Mucosa of stomach (tissue), 1 donor: ENCODE results near the gene MYOZ1.
"Not testable (repeated sequence)": the region's sequence is repeated elsewhere in the genome, so short reads cannot be mapped to it uniquely, and the experiment has no call there.

Experiments
- H3K27me3 ChIP-seq: one replicate; pipeline ENCODE4 v1.7.0; 2013; ENCODE audit warnings: mild to moderate bottlenecking, low read length; ENCODE audit not compliant: control insufficient read depth, insufficient read depth
- H3K36me3 ChIP-seq: one replicate; pipeline ENCODE4 v1.7.0; 2013; ENCODE audit warnings: low read length; ENCODE audit not compliant: control insufficient read depth, insufficient read depth
- H3K4me1 ChIP-seq: one replicate; pipeline ENCODE4 v1.7.0; 2013; ENCODE audit warnings: mild to moderate bottlenecking, low read length; ENCODE audit not compliant: control insufficient read depth, insufficient read depth
- H3K4me3 ChIP-seq: one replicate; pipeline ENCODE4 v1.7.0; 2013; ENCODE audit warnings: low read length
- H3K9ac ChIP-seq: one replicate; pipeline ENCODE4 v1.7.0; 2013; ENCODE audit warnings: mild to moderate bottlenecking, low read length, moderate library complexity
- H3K9me3 ChIP-seq: one replicate; pipeline ENCODE4 v1.7.0; 2013; ENCODE audit warnings: mild to moderate bottlenecking, low read length, moderate library complexity; ENCODE audit not compliant: control insufficient read depth
- donor health status: Pancreatic carcinoma.

Gene MYOZ1

GRCh38 chr10:73620974-73621373, 20.3 kb downstream of the MYOZ1 start:
- H3K4me1 ChIP-seq, H3K36me3 ChIP-seq, H3K4me3 ChIP-seq, H3K9me3 ChIP-seq, H3K9ac ChIP-seq, H3K27me3 ChIP-seq: not testable (repeated sequence)

DNA sequence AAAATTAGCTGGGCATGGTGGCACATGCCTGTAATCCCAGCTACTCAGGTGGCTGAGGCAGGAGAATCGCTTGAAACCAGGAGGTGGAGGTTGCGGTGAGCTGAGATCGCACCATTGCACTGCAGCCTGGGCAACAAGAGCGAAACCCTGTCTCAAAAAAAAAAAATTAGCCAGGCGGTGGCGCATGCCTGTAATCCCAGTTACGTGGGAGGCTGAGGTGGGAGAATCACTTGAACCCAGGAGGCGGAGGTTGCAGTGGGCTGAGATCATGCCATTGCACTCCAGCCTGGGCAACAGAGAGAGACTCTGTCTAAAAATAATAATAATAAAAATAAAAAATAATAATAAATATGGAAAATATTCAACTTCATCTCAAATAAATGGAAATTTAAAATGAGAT, 24.1 kb downstream of the MYOZ1 start:
- not testable (repeated sequence) for H3K9ac ChIP-seq, H3K4me1 ChIP-seq, H3K4me3 ChIP-seq, H3K9me3 ChIP-seq, H3K27me3 ChIP-seq, H3K36me3 ChIP-seq

DNA sequence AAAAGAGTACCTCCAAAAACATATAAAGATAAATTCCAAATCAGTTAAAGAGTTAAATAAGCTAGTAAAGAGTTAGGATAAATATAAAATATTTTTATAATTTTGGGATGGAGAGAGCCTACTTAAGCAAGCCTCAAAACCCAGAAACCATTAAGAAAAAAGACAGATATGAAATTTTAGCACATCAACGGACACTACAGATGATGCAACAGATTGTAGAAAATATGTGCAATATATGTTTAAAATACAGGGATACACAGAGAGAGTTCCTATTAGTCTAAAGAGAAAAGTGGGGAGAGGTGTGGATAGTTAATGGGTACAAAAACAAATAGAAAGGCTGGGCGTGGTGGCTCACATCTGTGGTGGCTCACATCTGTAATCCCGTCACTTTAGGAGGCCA, 26.6 kb downstream of the MYOZ1 start:
- H3K9ac ChIP-seq: no peak overlapping the region
- no peaks in the 10 kb centered on the region for H3K9me3 ChIP-seq
- H3K4me3 ChIP-seq: no peak overlapping the region
- H3K27me3 ChIP-seq: no peaks in the 10 kb centered on the region
- no peaks in the 10 kb centered on the region for H3K4me1 ChIP-seq
- H3K36me3 ChIP-seq: no peaks in the 10 kb centered on the region

DNA sequence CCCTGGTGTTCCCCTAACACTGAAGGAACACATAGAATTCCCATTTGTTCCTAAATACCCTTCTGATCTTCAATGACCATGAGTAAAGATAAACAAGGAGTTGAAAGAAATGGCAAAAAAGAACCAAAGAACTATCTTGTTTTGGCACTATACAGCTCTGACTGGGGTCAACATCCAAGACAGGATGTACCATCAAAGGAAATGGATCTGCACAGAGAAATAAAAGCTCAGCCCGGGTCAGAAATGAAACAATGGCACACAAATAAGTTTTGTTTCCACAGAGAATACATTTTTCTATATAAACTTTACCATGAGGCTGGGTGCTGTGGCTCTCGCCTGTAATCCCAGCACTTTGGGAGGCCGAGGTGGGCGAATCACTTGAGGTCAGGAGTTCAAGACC, 32.2 kb downstream of the MYOZ1 start:
- no peak overlapping the region for H3K4me3 ChIP-seq
- no peaks in the 10 kb centered on the region for H3K9me3 ChIP-seq
- no peaks in the 10 kb centered on the region for H3K36me3 ChIP-seq
- H3K4me1 ChIP-seq: no peaks in the 10 kb centered on the region
- H3K27me3 ChIP-seq: no peaks in the 10 kb centered on the region
- no peak overlapping the region for H3K9ac ChIP-seq

DNA sequence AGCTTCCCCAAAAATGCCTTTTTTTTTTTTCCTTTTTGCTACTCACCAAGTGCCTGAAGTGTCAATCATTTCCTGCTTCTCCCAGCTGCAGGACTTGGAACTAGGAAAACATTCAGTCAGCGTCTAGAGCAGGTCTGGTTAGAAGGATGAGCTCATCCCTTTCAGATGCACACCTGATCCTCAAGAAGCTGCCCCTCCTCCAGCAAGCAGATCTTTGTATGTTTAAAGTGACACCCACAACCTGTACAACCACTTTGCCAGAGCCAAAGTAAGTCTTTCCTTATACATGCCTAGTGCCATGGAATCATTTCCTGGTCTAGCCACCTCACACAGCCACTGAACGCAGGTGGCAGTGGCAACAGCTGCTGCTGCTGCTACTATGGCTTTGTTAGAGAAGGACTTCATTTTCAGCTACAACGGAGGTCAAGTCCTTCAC, 39.8 kb downstream of the MYOZ1 start:
- no peaks in the 10 kb centered on the region for H3K9me3 ChIP-seq
- peaks cover 15% of the 10 kb centered on the region for H3K4me1 ChIP-seq
- H3K36me3 ChIP-seq: no peaks in the 10 kb centered on the region
- no peaks in the 10 kb centered on the region for H3K27me3 ChIP-seq
- H3K9ac ChIP-seq: peak overlapping the region; percentile 74
- H3K4me3 ChIP-seq: peak overlapping the region; percentile 0

GRCh38 chr10:73597346-73597745, 43.9 kb downstream of the MYOZ1 start:
- Histone ChIP-seq H3K9ac (no peak overlapping the region), H3K27me3 (no peaks in the 10 kb centered on the region), H3K36me3 (no peaks in the 10 kb centered on the region), H3K9me3 (no peaks in the 10 kb centered on the region), H3K4me1 (peaks cover 21% of the 10 kb centered on the region), H3K4me3 (no peak overlapping the region)

DNA sequence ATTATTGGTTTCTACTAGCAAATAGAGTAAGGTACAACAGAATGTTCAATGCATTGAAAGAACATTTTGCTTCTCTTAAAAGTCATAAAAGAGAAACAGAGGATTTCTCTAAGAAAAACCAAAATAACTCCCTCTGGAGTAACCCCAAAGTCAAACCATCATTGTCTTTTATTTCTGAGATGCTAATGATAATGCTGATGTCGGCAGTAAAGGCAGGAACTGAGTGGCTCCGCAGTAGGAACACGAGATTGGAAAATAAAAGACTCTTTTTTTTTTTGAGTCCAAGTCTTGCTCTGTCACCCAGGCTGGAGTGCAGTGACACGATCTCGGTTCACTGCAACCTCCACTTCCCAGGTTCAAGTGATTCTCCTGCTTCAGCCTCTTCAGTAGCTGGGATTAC, 47.5 kb downstream of the MYOZ1 start:
- Histone ChIP-seq H3K4me3 (no peak overlapping the region), H3K9me3 (no peaks in the 10 kb centered on the region), H3K27me3 (no peaks in the 10 kb centered on the region), H3K36me3 (no peaks in the 10 kb centered on the region), H3K9ac (no peak overlapping the region), H3K4me1 (peaks cover 29% of the 10 kb centered on the region)

DNA sequence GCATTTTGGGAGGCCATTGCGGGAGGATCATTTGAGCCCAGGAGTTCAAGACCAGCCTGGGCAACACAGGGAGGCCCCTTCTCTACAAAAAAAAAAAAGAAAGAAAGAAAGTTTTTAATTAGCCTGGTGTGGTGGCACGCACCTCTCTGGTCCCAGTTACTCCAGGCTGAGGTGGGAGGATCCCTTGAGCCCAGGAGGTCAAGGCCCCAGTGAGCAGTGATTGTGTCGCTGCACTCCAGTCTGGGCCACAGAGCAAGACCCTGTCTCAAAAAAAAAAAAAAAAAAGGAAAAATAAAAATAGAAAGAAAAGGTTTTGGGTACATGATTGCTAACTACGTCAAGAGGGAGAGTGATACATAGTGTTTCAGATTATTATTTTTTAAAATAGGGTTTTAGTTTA, 48.2 kb downstream of the MYOZ1 start:
- H3K36me3 ChIP-seq: no peaks in the 10 kb centered on the region
- H3K4me3 ChIP-seq: no peak overlapping the region
- H3K4me1 ChIP-seq: peaks cover 29% of the 10 kb centered on the region
- no peaks in the 10 kb centered on the region for H3K27me3 ChIP-seq
- H3K9me3 ChIP-seq: no peaks in the 10 kb centered on the region
- H3K9ac ChIP-seq: no peak overlapping the region

DNA sequence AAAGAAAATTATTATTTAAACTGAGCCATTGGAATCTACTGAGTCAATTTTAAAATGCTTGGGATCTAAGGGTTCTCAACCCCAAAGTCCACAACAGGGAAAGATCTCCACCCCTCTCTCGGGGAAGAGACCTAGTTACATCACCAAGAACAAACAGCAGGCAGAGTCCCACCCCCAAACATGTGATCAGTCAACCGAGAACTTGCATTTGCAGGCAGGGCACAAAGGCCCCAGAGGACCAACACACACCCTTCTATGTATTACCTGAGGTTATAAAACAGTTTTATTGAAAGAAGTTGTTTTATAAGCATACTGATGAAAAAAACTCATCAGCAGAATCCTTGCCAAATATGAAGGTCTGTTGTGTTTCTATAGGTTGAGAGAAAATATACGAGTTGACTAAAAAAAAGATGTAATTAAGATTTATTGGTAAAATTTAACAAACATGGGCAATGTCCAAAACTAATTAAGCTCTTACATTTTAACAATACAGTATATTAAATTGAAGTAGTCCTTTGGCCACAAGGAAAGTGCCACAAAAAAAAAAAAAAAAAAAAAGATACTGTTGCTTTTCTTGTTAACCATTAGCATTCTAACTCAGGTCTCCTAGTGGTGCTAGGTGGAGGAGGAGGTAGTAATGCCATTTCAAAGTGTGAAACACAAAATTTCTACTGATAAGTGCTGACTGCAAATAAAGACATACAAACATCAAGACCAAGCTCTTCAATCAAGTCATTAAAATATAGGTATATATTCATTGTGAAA, 49.2 kb downstream of the MYOZ1 start:
- Histone ChIP-seq H3K9me3 (no peaks in the 10 kb centered on the region), H3K27me3 (no peaks in the 10 kb centered on the region), H3K9ac (peak overlapping the region; percentile 74), H3K4me1 (peaks cover 28% of the 10 kb centered on the region), H3K36me3 (no peaks in the 10 kb centered on the region), H3K4me3 (no peak overlapping the region)

DNA sequence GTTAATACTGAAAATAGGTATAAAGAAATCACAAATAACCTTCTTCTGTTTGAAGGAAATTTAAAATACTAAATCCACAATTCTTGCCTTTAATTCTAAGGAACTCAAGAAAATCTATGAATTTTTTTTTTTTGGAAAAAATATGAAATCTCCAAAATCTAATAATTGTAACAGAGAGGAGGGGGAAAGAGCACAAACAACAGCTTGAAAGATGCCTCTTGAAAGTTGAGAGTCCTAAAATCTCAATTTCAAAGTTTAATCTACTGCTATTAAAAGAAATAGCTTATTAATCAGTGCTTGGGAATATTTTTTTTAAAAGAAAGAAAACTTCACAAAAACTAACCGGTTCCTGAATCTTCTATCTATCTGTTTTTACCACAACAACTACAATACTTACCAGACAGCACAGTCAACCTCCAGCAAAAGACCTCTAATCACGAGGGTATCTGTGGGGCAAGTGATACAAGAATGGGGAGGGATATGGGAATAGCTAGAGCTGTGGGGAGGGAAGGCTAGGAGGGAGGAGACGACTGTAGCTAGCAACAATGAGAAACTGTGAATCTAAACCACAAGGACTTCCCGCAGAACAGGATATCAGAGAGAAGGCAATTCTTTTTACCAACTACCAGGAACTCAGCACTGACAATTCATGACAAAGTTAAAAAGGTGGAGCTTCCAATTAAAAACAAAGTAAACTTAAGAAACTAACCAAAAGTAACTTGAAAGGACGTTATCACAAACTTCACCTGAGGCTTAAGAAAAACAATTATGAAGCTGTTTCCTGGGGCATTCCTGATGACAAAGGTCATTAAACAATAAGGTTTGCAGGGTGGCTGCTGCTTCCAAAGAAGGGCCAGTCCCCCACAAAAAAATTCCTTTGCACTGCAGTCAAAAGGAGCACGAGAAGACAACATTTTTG, 50.1 kb downstream of the MYOZ1 start, which contains the start of gene USP54:
TSS of gene USP54 (minus strand) at position 462 of the 919 bp plus-strand sequence. CDS start 15,684 bp downstream, outside the sequence.
- no peaks in the 10 kb centered on the region for H3K9me3 ChIP-seq
- H3K4me1 ChIP-seq: peaks cover 33% of the 10 kb centered on the region
- no peaks in the 10 kb centered on the region for H3K36me3 ChIP-seq
- H3K9ac ChIP-seq: peak within 1 kb of the TSS; percentile 74
- H3K27me3 ChIP-seq: no peaks in the 10 kb centered on the region
- peak within 1 kb of the TSS; percentile 48 for H3K4me3 ChIP-seq

GRCh38 chr10:73589563-73590126, 51.6 kb downstream of the MYOZ1 start:
- peak overlapping the region; percentile 48 for H3K4me3 ChIP-seq

GRCh38 chr10:73588656-73589055, 52.6 kb downstream of the MYOZ1 start:
- Histone ChIP-seq H3K9ac (peak overlapping the region; percentile 74), H3K4me3 (no peak overlapping the region), H3K36me3 (no peaks in the 10 kb centered on the region), H3K9me3 (no peaks in the 10 kb centered on the region), H3K27me3 (no peaks in the 10 kb centered on the region), H3K4me1 (peaks cover 37% of the 10 kb centered on the region)

More at GRCh38 chr10:73589563-73590126, 51.6 kb downstream of the MYOZ1 start:
- H3K9me3 ChIP-seq: no peaks in the 10 kb centered on the region
- H3K4me1 ChIP-seq: peaks cover 37% of the 10 kb centered on the region
- H3K36me3 ChIP-seq: no peaks in the 10 kb centered on the region
- H3K27me3 ChIP-seq: no peaks in the 10 kb centered on the region
- H3K9ac ChIP-seq: peak overlapping the region; percentile 74
